Choroid plexus epithelial cell (primary cell): ENCODE results near the gene NXN.

Experiments used
- DNase-seq: peaks from one replicate; pipeline ENCODE4 v3.0.0-alpha.2; 2010; ENCODE audit warnings: low read depth
- H3K4me3 ChIP-seq: 2 replicates; pipeline ENCODE4 v1.5.1; 2011; ENCODE audit warnings: low read depth, mild to moderate bottlenecking, control low read depth, low read length, moderate library complexity
- CTCF ChIP-seq: conservative IDR thresholded peaks from 2 replicates; pipeline ENCODE4 v1.5.1; 2011; ENCODE audit warnings: low read depth, mild to moderate bottlenecking, control low read depth, inconsistent platforms, low read length, moderate library complexity

NXN gene

DNA sequence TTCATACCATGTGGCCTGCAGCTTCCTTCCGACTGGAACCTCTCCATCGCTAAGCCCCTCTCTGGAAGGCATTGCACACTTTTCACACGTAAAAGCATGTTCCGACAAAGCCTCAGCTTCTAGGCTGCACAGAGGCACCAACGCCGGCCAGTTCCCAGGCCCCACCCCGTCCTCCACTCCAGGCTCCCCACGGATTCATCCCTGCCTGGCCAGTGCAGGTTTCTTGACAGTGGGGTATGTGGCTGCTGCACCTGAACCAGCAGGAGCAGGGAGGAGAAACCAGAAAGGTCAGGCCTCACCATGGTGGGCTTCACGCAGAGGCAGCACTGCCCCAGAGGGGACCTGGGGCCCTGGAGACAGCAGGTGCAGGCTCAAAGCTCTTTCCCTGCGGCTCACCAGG lies 31.6 kb upstream of the NXN start:
- H3K4me3 ChIP-seq: no peak overlapping the region
- TF ChIP-seq CTCF: no peak
- DNase-seq: no peak

DNA sequence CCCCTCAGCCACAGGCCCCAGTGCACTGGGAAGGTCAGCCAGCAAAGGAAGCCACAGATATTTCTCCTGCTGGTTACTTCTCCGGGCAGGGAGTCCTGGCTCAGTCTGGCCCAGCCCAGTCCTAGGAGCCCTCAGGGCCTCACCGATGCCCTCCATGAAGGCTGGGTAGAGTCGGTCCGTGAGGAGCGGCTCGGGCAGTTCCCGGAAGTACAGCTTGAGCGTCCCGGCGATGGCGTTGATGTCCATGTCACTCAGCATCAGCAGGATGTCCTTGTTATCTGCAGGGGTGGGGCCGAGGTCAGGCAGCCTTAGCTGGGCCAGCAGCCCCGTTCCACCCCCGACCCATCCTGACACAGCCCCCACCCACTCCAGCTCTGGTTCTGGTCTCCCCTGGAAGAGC lies 31.0 kb upstream of the NXN start:
- no peak for DNase-seq
- H3K4me3 ChIP-seq: no peak overlapping the region
- no peak for TF ChIP-seq CTCF

GRCh38 chr17:1010086-1010450 lies 30.5 kb upstream of the NXN start:
- TF ChIP-seq CTCF: no peak

GRCh38 chr17:1009229-1010085 lies 29.9 kb upstream of the NXN start:
- TF ChIP-seq CTCF: no peak
- no peak for DNase-seq
- no peak overlapping the region for H3K4me3 ChIP-seq

More at GRCh38 chr17:1010086-1010450, 30.5 kb upstream of the NXN start:
- no peak overlapping the region for H3K4me3 ChIP-seq
- DNase-seq: no peak

- no peak for DNase-seq
Observed at GRCh38 chr17:1008008-1008761, 28.6 kb upstream of the NXN start.

DNA sequence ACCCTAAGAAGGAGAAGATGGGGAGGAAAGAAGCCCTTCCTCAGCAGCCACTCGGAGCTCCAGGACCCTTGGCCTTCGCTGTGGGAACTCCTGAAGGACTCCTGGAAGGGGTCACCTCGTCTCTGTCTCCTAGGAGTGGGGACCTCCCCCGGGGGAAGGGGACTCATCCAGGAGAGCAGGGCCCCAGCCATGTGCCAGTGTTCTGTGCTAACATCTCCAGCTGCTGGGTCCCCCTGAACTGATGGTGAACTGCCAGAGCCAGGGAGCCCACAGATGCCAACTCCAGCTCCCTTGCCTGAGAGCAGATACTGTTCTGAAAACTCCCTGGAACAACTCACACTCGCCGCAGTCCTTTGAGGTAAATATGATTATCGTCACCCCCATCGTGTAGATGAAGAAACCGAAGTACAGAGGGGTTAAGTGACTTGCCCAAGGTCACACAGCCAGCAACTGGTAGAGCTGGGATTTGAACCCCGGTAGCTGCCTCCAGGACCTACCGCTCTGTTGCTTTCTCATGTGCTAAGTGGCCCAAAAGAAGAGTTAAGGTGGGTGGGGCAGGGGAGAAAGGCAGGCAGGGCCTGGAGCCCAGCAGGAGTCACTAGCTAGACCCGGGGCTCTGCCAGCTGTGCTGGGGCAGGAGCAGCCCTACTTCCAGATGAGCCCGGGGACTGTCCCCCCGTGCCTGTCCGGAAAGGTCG lies 27.9 kb upstream of the NXN start:
- no peak for DNase-seq
- no peak for TF ChIP-seq CTCF
- no peak overlapping the region for H3K4me3 ChIP-seq

More at GRCh38 chr17:1008008-1008761, 28.6 kb upstream of the NXN start:
- no peak overlapping the region for H3K4me3 ChIP-seq
- TF ChIP-seq CTCF: no peak
